ENCODE data around the gene GRPEL1.

DNA sequence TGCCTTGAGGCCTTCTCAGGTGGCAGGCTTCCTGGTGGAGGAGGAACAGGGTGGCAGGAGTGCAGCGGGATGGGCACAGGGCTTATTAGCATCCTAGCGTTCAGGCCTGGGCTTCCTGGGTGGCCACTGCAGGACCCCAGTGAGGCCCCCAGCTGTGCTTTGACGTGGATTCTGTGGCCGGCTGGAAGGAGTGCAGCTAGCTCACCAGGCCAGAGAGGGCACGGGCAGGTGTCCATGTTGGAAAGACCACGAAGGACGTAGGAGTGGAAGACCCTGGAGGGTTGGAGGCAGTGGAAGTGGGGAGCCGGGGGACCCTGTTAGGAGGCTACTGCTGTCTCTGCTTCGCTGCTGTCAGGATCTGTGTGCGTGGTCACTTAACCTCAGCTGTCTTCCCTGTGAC is 37.9 kb downstream of the GRPEL1 start:
- TF ChIP-seq CREB1 (IDR thresholded peaks at IDR 0.05; ENCODE audit: low read depth): no peak
- no peak for TF ChIP-seq TEAD4 (IDR thresholded peaks at IDR 0.05)
- TF ChIP-seq RAD21 (IDR thresholded peaks at IDR 0.05; ENCODE audit: low read depth): no peak
- TF ChIP-seq, protein P1, sequence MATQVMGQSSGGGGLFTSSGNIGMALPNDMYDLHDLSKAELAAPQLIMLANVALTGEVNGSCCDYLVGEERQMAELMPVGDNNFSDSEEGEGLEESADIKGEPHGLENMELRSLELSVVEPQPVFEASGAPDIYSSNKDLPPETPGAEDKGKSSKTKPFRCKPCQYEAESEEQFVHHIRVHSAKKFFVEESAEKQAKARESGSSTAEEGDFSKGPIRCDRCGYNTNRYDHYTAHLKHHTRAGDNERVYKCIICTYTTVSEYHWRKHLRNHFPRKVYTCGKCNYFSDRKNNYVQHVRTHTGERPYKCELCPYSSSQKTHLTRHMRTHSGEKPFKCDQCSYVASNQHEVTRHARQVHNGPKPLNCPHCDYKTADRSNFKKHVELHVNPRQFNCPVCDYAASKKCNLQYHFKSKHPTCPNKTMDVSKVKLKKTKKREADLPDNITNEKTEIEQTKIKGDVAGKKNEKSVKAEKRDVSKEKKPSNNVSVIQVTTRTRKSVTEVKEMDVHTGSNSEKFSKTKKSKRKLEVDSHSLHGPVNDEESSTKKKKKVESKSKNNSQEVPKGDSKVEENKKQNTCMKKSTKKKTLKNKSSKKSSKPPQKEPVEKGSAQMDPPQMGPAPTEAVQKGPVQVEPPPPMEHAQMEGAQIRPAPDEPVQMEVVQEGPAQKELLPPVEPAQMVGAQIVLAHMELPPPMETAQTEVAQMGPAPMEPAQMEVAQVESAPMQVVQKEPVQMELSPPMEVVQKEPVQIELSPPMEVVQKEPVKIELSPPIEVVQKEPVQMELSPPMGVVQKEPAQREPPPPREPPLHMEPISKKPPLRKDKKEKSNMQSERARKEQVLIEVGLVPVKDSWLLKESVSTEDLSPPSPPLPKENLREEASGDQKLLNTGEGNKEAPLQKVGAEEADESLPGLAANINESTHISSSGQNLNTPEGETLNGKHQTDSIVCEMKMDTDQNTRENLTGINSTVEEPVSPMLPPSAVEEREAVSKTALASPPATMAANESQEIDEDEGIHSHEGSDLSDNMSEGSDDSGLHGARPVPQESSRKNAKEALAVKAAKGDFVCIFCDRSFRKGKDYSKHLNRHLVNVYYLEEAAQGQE (IDR thresholded peaks at IDR 0.05; ENCODE audit: low read depth): no peak
- TF ChIP-seq, protein P2, sequence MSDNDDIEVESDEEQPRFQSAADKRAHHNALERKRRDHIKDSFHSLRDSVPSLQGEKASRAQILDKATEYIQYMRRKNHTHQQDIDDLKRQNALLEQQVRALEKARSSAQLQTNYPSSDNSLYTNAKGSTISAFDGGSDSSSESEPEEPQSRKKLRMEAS (IDR thresholded peaks at IDR 0.05): no peak
- no peak for TF ChIP-seq EP300 (IDR thresholded peaks at IDR 0.05; ENCODE audit: borderline replicate concordance)
- TF ChIP-seq EGR1 (IDR thresholded peaks at IDR 0.05): no peak
- no peak for TF ChIP-seq CEBPB (IDR thresholded peaks at IDR 0.05)
- TF ChIP-seq TCF12 (IDR thresholded peaks at IDR 0.05; ENCODE audit: low read depth): no peak
- TF ChIP-seq TAF1 (IDR thresholded peaks at IDR 0.05; ENCODE audit: low read depth): no peak

Measured in Ishikawa (cell line).